COLO668 (cell line): ENCODE measurements around the gene BMPER.
"Not testable (repeated sequence)": the region's sequence is repeated elsewhere in the genome, so short reads cannot be mapped to it uniquely, and the experiment has no call there.

ENCODE experiments used
- DNase-seq: peaks from one replicate; lab custom pipeline; 2025; ENCODE audit not compliant: unreplicated experiment; lab: John Stamatoyannopoulos, UW

The BMPER gene

GRCh38 chr7:34165927-34166550 lies 260.7 kb downstream of the BMPER start:
- DNase-seq: no peak

GRCh38 chr7:34168013-34168412 lies 262.7 kb downstream of the BMPER start:
- no peak for DNase-seq

GRCh38 chr7:34174688-34175616 lies 269.6 kb downstream of the BMPER start:
- DNase-seq: not testable (repeated sequence)

GRCh38 chr7:34175837-34176236 lies 270.5 kb downstream of the BMPER start:
- DNase-seq: no peak

GRCh38 chr7:34177476-34177875 lies 272.1 kb downstream of the BMPER start:
- no peak for DNase-seq

GRCh38 chr7:34181271-34181958 lies 276.1 kb downstream of the BMPER start:
- DNase-seq: no peak

- no peak for DNase-seq
Observed at GRCh38 chr7:34184466-34184865, 279.1 kb downstream of the BMPER start.

- no peak for DNase-seq
Observed at GRCh38 chr7:34187798-34188307, 282.5 kb downstream of the BMPER start.

GRCh38 chr7:34189031-34189430 lies 283.7 kb downstream of the BMPER start:
- no peak for DNase-seq

GRCh38 chr7:34190299-34190698 lies 285.0 kb downstream of the BMPER start:
- DNase-seq: no peak

GRCh38 chr7:34191162-34191561 lies 285.8 kb downstream of the BMPER start:
- DNase-seq: no peak

GRCh38 chr7:34191771-34192479 lies 286.6 kb downstream of the BMPER start:
- no peak for DNase-seq

GRCh38 chr7:34192906-34193305 lies 287.6 kb downstream of the BMPER start:
- DNase-seq: no peak

- DNase-seq: no peak
Observed at GRCh38 chr7:34198231-34198641, 292.9 kb downstream of the BMPER start.
